COLO668 (cell line): ENCODE measurements around the gene SERPINA12.

ENCODE experiments used
- DNase-seq: peaks from one replicate; lab custom pipeline; 2025; ENCODE audit not compliant: unreplicated experiment; lab: John Stamatoyannopoulos, UW

Gene SERPINA12

GRCh38 chr14:94467728-94468520 lies 41.3 kb downstream of the SERPINA12 start:
- no peak for DNase-seq

DNA sequence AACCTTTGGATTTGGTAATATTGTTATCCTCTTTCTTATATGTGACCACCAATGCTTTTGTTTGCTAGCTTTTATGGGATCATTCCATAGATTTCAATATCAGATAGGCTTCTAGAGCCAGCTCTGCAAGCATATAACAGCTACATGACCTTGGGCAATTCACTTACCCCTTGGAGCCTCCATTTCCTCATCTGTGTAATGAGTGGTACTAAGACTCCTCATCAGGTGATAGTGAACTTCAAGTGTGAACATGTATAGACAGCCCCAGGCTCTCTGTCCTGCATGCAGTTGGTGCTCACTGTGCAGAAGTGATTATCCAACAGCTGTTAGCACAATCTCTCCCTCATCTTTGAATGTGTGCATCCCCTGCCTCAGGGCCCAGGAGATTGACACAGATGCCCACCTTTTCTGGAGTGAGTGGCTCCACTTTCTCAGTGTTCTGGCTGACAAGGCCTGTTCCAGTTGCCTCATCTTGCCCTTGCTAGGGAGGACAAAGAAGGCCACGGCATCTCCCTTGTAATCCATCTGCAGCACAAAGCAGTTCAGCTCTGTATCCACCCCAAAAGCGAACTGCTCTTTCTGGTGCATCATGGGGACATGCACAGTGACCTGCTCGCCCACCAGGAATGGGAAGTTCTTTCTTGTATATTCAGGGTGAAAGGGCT lies 42.4 kb downstream of the SERPINA12 start:
- DNase-seq = no peak

GRCh38 chr14:94465042-94465441 lies 44.2 kb downstream of the SERPINA12 start:
- DNase-seq = no peak

GRCh38 chr14:94464290-94464689 lies 45.0 kb downstream of the SERPINA12 start:
- no peak for DNase-seq

- no peak for DNase-seq
Measured at GRCh38 chr14:94462763-94463572, 46.3 kb downstream of the SERPINA12 start.

DNA sequence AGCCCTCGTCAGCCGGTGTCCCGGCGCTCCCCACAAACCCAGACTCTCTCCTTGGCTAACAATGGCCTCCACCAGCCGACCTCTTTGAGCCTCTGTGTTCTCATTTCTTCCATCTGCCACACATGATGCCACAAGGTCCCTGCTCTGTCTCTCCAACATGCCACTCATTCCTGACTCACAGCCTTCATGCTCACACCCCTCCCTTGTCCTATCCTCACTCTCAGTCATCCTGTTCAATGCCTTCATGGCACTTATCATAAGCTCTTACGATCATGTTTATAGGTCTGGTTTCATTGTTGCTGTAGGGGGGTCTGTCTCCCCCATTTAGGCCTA lies 47.1 kb downstream of the SERPINA12 start:
- DNase-seq = no peak

- DNase-seq = no peak
Measured at GRCh38 chr14:94461526-94462218, 47.6 kb downstream of the SERPINA12 start.

DNA sequence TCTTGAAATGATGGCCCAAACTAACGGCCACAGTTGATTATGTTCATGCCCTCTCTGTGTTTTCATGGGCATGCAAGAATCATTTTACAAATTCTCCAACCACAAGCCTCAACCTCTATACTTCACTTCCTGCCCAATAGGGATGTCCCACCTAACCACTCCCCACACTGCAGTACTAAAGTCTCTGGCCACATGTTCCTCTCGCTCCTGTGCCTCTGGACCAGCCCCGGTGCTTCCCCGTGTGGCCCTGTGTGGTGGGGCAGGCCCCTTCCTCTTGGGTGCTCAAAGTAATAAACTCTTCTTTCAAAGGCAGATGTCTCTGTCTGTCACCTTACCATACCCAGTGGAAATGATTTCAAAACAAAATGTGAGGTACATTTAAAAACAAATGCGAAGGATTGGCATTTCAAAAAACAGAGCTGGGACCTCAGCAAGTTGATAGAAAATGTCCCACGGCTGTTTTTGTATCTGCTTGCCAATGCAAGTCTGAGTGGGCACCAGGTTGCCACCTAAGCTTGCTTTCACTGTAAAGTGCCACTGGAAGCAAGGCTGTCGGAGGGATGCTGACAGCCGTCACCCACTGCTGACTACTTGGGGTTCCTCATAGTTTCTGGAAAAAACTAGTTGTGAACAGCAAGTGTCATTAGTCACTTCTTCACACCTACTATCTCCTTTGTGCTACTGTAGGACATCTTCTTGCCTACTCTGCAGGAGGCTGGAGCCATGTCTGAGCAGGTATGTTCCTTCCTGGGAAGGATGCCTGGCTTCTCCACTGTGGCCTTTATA lies 48.4 kb downstream of the SERPINA12 start:
- DNase-seq = no peak

DNA sequence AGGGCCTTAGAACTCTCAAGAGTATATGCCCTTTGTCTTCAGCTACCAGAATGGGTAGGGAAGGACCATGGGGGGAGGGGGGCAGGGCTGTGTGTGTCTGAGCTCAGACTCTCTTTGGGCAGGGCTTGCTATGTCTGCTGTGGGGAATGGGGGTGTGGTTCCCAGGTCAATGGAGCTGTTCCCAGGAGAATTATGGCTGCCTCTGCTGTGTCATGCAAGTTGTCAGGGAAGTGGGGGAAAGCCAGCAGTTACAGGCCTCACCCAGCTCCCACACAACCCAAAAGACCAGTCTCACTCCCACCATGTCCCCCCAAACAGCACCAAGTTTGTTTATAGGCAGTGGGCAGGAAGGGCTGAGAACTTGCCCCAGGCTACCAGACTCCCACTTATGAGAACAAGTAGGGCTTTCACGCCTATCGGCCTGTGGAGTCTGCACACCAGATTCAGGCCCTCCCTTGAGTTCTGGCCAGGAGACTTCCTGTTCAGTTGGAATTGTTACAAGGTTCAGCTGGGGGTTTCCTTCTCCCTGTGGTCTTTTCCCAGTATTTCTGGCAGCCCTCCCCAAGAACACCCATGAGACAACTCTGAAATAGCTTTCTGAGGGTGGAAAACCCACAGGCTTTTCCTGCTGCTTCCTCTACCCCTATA lies 50.6 kb downstream of the SERPINA12 start:
- DNase-seq = no peak

GRCh38 chr14:94458096-94458495 lies 51.2 kb downstream of the SERPINA12 start:
- DNase-seq = no peak

DNA sequence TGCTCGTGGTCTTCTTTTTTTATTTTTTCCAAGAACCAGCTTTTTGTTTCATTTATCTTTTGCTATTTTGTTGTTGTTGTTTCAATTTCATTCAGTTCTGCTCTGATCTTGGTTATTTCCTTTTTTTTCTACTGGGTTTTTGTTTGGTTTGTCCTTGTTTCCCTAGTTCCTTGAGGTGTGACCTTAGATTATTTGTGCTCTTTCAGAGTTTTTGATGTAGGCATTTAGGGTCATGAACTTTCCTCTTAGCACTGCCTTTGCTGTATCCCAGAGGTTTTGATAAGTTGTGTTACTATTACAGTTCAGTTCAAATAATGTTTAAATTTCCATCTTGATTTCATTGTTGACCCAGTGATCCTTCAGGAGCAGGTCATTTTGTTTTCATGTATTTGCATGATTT lies 53.3 kb downstream of the SERPINA12 start:
- DNase-seq = no peak

DNA sequence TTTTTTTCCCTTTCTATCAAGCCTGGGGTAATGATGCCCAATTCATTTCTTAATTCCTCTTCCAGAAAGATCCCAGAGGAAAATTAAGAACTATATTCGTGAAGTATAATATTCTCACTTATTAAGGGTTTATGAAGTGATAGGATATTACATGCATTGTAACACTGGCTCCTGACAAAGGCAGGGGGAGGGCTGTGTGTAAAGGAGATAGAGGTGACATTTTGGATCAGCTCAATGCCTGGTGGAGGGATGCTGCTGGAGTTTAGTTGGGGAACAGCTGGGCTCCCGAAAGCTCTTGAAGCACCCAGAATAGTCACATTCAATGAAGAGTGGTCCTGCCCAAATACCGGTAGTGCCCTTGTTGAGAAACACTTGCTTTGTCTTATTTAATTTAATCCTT lies 57.4 kb downstream of the SERPINA12 start:
- DNase-seq = no peak

DNA sequence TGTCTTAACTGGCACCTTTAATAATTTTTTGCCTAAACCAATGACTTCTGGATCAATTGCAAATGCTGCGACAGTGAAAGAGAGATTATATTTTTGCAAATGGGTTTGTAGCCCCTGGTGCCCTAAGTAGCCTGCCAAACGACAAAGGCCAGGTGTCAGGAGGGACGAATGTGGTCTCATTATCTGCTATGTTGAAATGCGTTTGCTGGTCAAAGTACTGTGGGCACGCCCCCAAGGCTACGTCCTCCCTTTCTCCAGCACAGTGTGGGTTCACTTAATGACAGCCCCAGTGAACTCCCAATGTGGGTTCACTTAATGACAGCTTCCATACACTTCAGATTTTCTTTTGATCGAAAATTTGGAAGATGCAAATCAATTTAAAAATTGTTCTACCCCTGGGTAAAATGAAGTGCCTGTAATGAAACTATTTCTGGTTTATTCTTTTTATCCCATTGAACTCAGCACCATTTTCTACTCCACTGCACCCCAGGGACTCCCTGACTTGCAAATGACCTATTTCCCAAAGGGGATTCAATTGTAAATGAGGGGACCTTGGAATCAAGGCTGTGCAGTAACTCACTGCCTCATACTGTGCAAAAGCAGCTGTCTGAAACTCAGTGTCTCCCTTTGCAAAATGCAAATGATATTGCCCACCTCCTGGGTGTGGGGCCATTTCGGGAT lies 58.0 kb downstream of the SERPINA12 start:
- no peak for DNase-seq

DNA sequence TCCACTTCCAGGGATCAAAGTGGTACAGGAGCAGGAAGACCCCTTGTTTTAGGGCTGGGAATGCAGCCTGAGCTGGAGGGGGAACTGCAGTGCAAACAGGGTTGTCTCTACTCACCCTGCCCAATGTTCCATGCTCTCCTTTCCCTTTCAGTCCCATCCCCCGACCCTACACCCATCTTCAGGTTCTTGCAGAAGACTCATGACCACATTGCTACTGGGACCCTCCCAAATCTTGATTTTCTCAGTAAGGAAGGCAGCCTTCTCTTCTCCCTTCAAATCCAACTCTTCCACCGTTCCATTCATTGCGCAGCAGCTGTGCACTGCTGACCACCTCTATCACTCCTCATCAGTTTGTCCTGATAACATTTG lies 58.6 kb downstream of the SERPINA12 start:
- no peak for DNase-seq

DNA sequence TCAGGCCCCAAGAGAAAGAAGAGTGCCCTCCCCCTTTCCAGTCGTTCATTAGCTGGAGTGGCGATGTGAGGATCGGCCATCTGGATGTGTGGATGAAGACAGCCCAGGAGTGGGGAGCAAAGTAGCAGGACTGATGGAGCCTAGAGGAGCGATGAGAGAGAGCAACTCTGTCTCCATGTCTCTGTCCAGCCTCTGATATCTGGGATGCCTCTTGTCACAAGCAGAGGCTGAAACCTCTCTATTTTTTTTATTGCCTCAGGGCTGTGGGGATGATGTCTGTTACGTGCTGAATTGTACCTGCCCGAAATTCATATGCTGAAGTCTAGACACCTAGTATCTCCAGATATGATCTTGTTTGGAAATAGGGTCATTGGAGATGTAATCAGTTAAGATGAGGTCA lies 59.3 kb downstream of the SERPINA12 start:
- no peak for DNase-seq

DNA sequence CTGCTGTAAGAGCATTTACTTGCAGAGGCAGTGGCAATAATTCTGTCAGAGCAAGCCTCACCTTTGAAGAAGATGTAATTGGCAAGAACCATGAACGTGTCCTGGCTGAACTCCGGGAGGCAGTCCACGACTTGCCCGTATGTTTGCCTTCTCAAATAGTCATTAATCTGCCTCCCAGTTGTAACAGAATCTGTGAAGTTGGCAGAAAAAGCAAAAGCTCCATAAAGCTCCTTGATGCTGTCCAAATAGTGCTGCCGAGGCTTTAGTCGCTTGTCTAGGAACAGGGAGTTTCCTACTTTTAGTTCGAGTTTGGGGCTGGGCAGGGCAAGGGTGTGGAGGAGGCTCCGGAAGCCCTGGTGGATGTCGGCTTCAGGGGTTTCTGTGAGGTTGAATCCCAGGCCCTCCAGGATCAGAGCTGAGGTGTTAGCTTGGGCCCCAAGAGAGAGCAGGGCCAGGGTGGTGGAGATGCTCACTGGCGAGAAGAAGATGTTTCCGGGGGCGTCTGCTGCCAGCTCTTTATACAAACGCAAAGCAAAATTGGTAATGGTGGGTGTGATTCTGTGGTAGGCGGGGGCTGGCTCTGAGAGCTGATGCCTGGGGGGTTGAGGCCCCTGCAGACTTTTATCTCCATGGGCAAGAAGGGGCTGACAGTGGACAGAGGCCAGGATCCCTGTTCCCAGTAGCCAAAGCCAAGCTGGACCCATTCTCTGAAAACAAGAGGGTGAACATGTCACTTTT lies 61.0 kb downstream of the SERPINA12 start:
- no peak for DNase-seq

DNA sequence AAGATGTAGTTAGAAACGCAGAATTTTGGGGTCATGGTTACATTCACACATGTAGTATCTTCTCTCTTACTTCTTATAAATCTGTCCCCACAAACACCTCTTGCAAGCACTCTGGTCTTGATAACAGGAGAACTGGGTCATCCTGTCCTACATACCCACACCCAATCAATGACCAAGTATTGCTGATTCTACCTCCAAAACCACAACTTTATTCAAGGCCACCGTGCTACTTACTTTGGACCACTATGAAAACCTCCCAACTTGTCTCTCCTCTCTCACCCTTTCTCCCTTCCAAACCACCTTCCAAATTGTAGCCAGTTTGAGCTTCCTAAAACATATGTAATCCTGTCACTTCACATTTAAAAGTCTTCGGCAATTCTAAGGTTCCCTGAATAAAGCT lies 62.1 kb downstream of the SERPINA12 start:
- no peak for DNase-seq

GRCh38 chr14:94446126-94446525 lies 63.1 kb downstream of the SERPINA12 start:
- DNase-seq = no peak

GRCh38 chr14:94445003-94445402 lies 64.3 kb downstream of the SERPINA12 start:
- DNase-seq = no peak
